NCI-H128 (cell line): ENCODE measurements around the gene ABCB8.

Source experiments
- DNase-seq: peaks from one replicate; lab custom pipeline; 2025; ENCODE audit not compliant: unreplicated experiment; lab: John Stamatoyannopoulos, UW

Gene ABCB8

GRCh38 chr7:151056666-151057505 lies 28.6 kb downstream of the ABCB8 start:
- DNase-seq = no peak

- DNase-seq = no peak
Measured at GRCh38 chr7:151057506-151057988, 29.3 kb downstream of the ABCB8 start, which contains the start of gene CDK5. Gene CDK5 (minus strand): TSS chr7:151057897. CDS start chr7:151057848, 49 bp downstream.

GRCh38 chr7:151057989-151058780 lies 29.9 kb downstream of the ABCB8 start:
- DNase-seq = peak; percentile 98

GRCh38 chr7:151058781-151059366 lies 30.6 kb downstream of the ABCB8 start:
- no peak for DNase-seq

- DNase-seq = peak; percentile 27
Measured at GRCh38 chr7:151059367-151060112, 31.3 kb downstream of the ABCB8 start, which contains the start of gene SLC4A2. Gene SLC4A2 (plus strand): TSS chr7:151059589. CDS start chr7:151061988, 2,399 bp downstream.

GRCh38 chr7:151060113-151060415 lies 31.8 kb downstream of the ABCB8 start:
- no peak for DNase-seq

GRCh38 chr7:151060416-151061212 lies 32.4 kb downstream of the ABCB8 start:
- DNase-seq = no peak

- DNase-seq = no peak
Measured at GRCh38 chr7:151061213-151062110, 33.2 kb downstream of the ABCB8 start.

GRCh38 chr7:151062111-151062398 lies 33.8 kb downstream of the ABCB8 start:
- no peak for DNase-seq

- DNase-seq = no peak
Measured at GRCh38 chr7:151062399-151063211, 34.4 kb downstream of the ABCB8 start.

GRCh38 chr7:151063212-151063561 lies 34.9 kb downstream of the ABCB8 start:
- no peak for DNase-seq

- no peak for DNase-seq
Measured at GRCh38 chr7:151064454-151064853, 36.2 kb downstream of the ABCB8 start.

GRCh38 chr7:151064993-151065392 lies 36.7 kb downstream of the ABCB8 start:
- no peak for DNase-seq

GRCh38 chr7:151065516-151065915 lies 37.3 kb downstream of the ABCB8 start:
- DNase-seq = no peak

GRCh38 chr7:151066273-151066974 lies 38.2 kb downstream of the ABCB8 start:
- DNase-seq = no peak

GRCh38 chr7:151068069-151068773 lies 40.0 kb downstream of the ABCB8 start:
- DNase-seq = no peak

- DNase-seq = no peak
Measured at GRCh38 chr7:151069841-151070573, 41.8 kb downstream of the ABCB8 start.
